Measurements from ENCODE around the gene TPP2. TPM values are rescaled to one million over a fixed set of nuclear protein-coding genes. Genes with fewer than 3 reads are reported as not detected.
A peak's percentile ranks its signal among the peaks of the same experiment; 100 is the strongest.

Gene TPP2
- total and polyA plus RNA-seq, 9 of the 15 experiments (the other 6 are each of a cell fraction or from before 2014, with no cell fraction given), result 18.8 to 87.7 (median 55.9) TPM

DNA sequence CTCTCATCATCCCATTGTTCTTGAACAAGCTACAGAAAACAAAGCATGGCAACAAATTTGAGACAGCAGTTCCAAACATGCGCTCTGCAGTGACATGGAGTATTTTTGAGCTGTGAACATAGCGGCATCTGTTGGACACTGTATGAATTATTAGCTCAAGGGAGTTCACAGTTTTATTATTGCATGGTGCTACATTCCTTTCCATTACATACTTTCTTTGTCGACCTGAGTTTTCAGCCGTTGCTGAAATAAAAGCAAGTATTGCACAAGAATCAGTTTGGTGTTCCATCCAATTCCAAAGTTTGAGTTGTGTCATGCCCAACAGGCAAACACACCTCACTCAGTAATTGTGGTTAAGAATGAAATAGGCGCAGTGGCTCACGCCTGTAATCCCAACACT, 128.1 kb downstream of the TPP2 start (continued):
- TF ChIP-seq ZKSCAN8 (CRISPR knock-in tag; IDR thresholded peaks at IDR 0.05) (no peak), JUND (IDR thresholded peaks at IDR 0.05; ENCODE audit: borderline replicate concordance, low read depth, low read length) (0 out of 2 replicates have a peak, but pooled peaks have one; percentile 3), JUND (tag; IDR thresholded peaks at IDR 0.05; ENCODE audit: borderline replicate concordance, low read depth, low read length) (no peak), NFE2 (IDR thresholded peaks at IDR 0.05; ENCODE audit: low read depth) (peak; percentile 52; the same call in 1 of the 2 replicates), PRMT5 (CRISPR knock-in tag; IDR thresholded peaks at IDR 0.05) (no peak), L3MBTL2 (IDR thresholded peaks at IDR 0.05) (peak; percentile 40; the same call in 1 of the 2 replicates), ZFPM2 (CRISPR knock-in tag; IDR thresholded peaks at IDR 0.05) (no peak), EP300 (IDR thresholded peaks at IDR 0.05; ENCODE audit: low read length) (no peak), SOX6 (IDR thresholded peaks at IDR 0.05) (no peak), MEF2D (tag; conservative IDR thresholded peaks at IDR 0.05; ENCODE audit: low read depth) (no peak), CBFB (CRISPR knock-in tag; IDR thresholded peaks at IDR 0.05) (no peak)
- TF ChIP-seq, protein P1, sequence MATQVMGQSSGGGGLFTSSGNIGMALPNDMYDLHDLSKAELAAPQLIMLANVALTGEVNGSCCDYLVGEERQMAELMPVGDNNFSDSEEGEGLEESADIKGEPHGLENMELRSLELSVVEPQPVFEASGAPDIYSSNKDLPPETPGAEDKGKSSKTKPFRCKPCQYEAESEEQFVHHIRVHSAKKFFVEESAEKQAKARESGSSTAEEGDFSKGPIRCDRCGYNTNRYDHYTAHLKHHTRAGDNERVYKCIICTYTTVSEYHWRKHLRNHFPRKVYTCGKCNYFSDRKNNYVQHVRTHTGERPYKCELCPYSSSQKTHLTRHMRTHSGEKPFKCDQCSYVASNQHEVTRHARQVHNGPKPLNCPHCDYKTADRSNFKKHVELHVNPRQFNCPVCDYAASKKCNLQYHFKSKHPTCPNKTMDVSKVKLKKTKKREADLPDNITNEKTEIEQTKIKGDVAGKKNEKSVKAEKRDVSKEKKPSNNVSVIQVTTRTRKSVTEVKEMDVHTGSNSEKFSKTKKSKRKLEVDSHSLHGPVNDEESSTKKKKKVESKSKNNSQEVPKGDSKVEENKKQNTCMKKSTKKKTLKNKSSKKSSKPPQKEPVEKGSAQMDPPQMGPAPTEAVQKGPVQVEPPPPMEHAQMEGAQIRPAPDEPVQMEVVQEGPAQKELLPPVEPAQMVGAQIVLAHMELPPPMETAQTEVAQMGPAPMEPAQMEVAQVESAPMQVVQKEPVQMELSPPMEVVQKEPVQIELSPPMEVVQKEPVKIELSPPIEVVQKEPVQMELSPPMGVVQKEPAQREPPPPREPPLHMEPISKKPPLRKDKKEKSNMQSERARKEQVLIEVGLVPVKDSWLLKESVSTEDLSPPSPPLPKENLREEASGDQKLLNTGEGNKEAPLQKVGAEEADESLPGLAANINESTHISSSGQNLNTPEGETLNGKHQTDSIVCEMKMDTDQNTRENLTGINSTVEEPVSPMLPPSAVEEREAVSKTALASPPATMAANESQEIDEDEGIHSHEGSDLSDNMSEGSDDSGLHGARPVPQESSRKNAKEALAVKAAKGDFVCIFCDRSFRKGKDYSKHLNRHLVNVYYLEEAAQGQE (IDR thresholded peaks at IDR 0.05; ENCODE audit: borderline replicate concordance), result peak; percentile 63; the same call in 1 of the 2 replicates
- TF ChIP-seq, protein P1 (CRISPR knock-in tag; IDR thresholded peaks at IDR 0.05; ENCODE audit: low read depth), result no peak
- TF ChIP-seq, protein P2, sequence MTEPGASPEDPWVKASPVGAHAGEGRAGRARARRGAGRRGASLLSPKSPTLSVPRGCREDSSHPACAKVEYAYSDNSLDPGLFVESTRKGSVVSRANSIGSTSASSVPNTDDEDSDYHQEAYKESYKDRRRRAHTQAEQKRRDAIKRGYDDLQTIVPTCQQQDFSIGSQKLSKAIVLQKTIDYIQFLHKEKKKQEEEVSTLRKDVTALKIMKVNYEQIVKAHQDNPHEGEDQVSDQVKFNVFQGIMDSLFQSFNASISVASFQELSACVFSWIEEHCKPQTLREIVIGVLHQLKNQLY (CRISPR knock-in tag; conservative IDR thresholded peaks at IDR 0.05), result no peak

Measured in K562 (cell line).